Brain microvascular endothelial cell (primary cell): ENCODE results near the gene VSIR.

Experiments used
- DNase-seq: peaks from one replicate; pipeline ENCODE4 v3.0.0-alpha.2; 2020
- H3K27ac ChIP-seq: fragments of 250-450 bp; sonication (Bioruptor Pico); 2 replicates; pipeline ENCODE4 v1.5.1; 2020; ENCODE audit warnings: mild to moderate bottlenecking, moderate library complexity
- H3K27me3 ChIP-seq: fragments of 250-450 bp; sonication (Bioruptor Pico); replicated peaks from 2 replicates; pipeline ENCODE4 v1.5.1; 2020; ENCODE audit warnings: mild to moderate bottlenecking
- H3K36me3 ChIP-seq: fragments of 250-450 bp; sonication (Bioruptor Pico); replicated peaks from 2 replicates; pipeline ENCODE4 v1.5.1; 2020; ENCODE audit warnings: mild to moderate bottlenecking
- H3K4me3 ChIP-seq: 2 replicates; pipeline ENCODE4 v1.5.1; 2011; ENCODE audit warnings: low read depth, mild to moderate bottlenecking, control low read depth, low read length, moderate library complexity
- CTCF ChIP-seq: IDR thresholded peaks from 2 replicates; pipeline ENCODE4 v1.5.1; 2011; ENCODE audit warnings: low read depth, mild to moderate bottlenecking, moderate library complexity, low read length, control low read depth, inconsistent platforms; ENCODE audit errors: missing control alignments
- in situ Hi-C: cut with HindIII; loops from 2 replicates; pipeline ENCODE4 v1.10.0; 2017; ENCODE audit warnings: low sequenced_read_pairs, low pct_ligation_motif_present

VSIR gene

GRCh38 chr10:71761105-71761511 lies 12.2 kb downstream of the VSIR start:
- no peak overlapping the region for H3K27ac ChIP-seq

GRCh38 chr10:71757399-71757922 lies 15.9 kb downstream of the VSIR start:
- DNase-seq: no peak
- no peak for TF ChIP-seq CTCF
- H3K27me3 ChIP-seq: no peaks in the 10 kb centered on the region
- no peak overlapping the region for H3K27ac ChIP-seq
- peaks cover 4% of the 10 kb centered on the region for H3K36me3 ChIP-seq
- in situ Hi-C loops: no loop called here
- H3K4me3 ChIP-seq: no peak overlapping the region

More at GRCh38 chr10:71761105-71761511, 12.2 kb downstream of the VSIR start:
- Histone ChIP-seq H3K27me3 (no peaks in the 10 kb centered on the region), H3K4me3 (no peak overlapping the region), H3K36me3 (peaks cover 4% of the 10 kb centered on the region)
- DNase-seq: no peak
- in situ Hi-C loops: no loop called here
- TF ChIP-seq CTCF: no peak

GRCh38 chr10:71756311-71757191 lies 16.8 kb downstream of the VSIR start:
- no peak for DNase-seq
- Histone ChIP-seq H3K36me3 (peaks cover 4% of the 10 kb centered on the region), H3K4me3 (no peak overlapping the region), H3K27ac (no peak overlapping the region), H3K27me3 (no peaks in the 10 kb centered on the region)
- in situ Hi-C loops: no loop called here
- no peak for TF ChIP-seq CTCF

- Histone ChIP-seq H3K27me3 (no peaks in the 10 kb centered on the region), H3K36me3 (no peaks in the 10 kb centered on the region), H3K27ac (no peak overlapping the region), H3K4me3 (no peak overlapping the region)
- TF ChIP-seq CTCF: no peak
- no peak for DNase-seq
- in situ Hi-C loops: no loop called here
Observed at GRCh38 chr10:71755179-71755879, 18.0 kb downstream of the VSIR start.

GRCh38 chr10:71754562-71754961 lies 18.8 kb downstream of the VSIR start:
- in situ Hi-C loops: no loop called here
- DNase-seq: no peak
- H3K4me3 ChIP-seq: no peak overlapping the region
- no peaks in the 10 kb centered on the region for H3K36me3 ChIP-seq
- no peak overlapping the region for H3K27ac ChIP-seq
- no peak for TF ChIP-seq CTCF
- H3K27me3 ChIP-seq: no peaks in the 10 kb centered on the region
